Neutrophil (primary cell): ENCODE results near the gene LRRC4C.
"Not testable (repeated sequence)": the region's sequence is repeated elsewhere in the genome, so short reads cannot be mapped to it uniquely, and the experiment has no call there.

Source experiments
- H3K27ac ChIP-seq: fragments of 200-600 bp; sonication (generic); 2 replicates; pipeline ENCODE4 v1.5.1; 2016; ENCODE audit warnings: mild to moderate bottlenecking, moderate library complexity
- H3K27me3 ChIP-seq: fragments of 200-600 bp; sonication (generic); 2 replicates; pipeline ENCODE4 v1.6.0; 2016; ENCODE audit warnings: mild to moderate bottlenecking
- H3K36me3 ChIP-seq: fragments of 200-600 bp; sonication (generic); 2 replicates; pipeline ENCODE4 v1.5.1; 2017
- H3K4me1 ChIP-seq, 2 experiments: fragments of 200-600 bp in 1 of 2; sonication (generic) in 1 of 2; 1 replicate in 1 of 2; 2 replicates in 1 of 2; pipeline versions ENCODE4 v1.5.1 to v1.6.1; 2013 to 2016; ENCODE audit warnings: low read depth in 1 of 2, low read length in 1 of 2, mild to moderate bottlenecking in 1 of 2, moderate library complexity in 1 of 2; ENCODE audit not compliant: control insufficient read depth in 1 of 2, insufficient read depth in 1 of 2
- H3K4me3 ChIP-seq, 2 experiments: fragments of 200-600 bp in 1 of 2; sonication (generic) in 1 of 2; 1 replicate in 1 of 2; 2 replicates in 1 of 2; pipeline ENCODE4 v1.5.1; 2013 to 2016; ENCODE audit warnings: low read depth in 1 of 2, low read length in 1 of 2, mild to moderate bottlenecking in 1 of 2, moderate library complexity in 1 of 2
- H3K9me3 ChIP-seq: fragments of 200-600 bp; sonication (generic); 2 replicates; pipeline ENCODE4 v1.5.1; 2016
- TF ChIP-seq, protein P1 (sequence below): fragments of 200-600 bp; sonication (generic); IDR thresholded peaks from 2 replicates; pipeline ENCODE4 v1.5.1; 2016; ENCODE audit warnings: antibody characterized with exemption

Gene LRRC4C

DNA sequence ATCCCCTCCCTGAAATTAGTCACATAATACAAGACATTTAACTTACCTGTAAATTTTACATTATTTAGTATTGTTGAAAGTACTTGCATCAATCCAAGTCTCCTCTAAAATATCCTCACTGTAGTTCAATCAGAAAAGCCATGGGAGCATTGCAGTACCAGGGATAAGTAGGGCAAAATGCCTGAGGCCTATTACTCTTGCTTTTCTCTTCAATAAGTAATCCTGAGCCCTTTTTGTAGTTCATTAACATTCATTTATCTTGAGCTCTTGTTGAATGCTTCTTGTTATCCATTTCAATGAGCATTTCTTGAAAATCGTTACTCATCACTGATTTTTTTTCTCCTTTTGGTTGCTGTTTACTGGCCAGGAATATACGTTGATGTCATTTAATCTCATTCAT is 414.7 kb downstream of the LRRC4C start:
- H3K27me3 ChIP-seq = no peaks in the 10 kb centered on the region
- no peaks in the 10 kb centered on the region for H3K36me3 ChIP-seq
- TF ChIP-seq, protein P1, sequence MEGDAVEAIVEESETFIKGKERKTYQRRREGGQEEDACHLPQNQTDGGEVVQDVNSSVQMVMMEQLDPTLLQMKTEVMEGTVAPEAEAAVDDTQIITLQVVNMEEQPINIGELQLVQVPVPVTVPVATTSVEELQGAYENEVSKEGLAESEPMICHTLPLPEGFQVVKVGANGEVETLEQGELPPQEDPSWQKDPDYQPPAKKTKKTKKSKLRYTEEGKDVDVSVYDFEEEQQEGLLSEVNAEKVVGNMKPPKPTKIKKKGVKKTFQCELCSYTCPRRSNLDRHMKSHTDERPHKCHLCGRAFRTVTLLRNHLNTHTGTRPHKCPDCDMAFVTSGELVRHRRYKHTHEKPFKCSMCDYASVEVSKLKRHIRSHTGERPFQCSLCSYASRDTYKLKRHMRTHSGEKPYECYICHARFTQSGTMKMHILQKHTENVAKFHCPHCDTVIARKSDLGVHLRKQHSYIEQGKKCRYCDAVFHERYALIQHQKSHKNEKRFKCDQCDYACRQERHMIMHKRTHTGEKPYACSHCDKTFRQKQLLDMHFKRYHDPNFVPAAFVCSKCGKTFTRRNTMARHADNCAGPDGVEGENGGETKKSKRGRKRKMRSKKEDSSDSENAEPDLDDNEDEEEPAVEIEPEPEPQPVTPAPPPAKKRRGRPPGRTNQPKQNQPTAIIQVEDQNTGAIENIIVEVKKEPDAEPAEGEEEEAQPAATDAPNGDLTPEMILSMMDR = no peak
- no peak overlapping the region for H3K27ac ChIP-seq
- no peaks in the 10 kb centered on the region for H3K9me3 ChIP-seq
- no peak overlapping the region for H3K4me3 ChIP-seq
- no peaks in the 10 kb centered on the region for H3K4me1 ChIP-seq

DNA sequence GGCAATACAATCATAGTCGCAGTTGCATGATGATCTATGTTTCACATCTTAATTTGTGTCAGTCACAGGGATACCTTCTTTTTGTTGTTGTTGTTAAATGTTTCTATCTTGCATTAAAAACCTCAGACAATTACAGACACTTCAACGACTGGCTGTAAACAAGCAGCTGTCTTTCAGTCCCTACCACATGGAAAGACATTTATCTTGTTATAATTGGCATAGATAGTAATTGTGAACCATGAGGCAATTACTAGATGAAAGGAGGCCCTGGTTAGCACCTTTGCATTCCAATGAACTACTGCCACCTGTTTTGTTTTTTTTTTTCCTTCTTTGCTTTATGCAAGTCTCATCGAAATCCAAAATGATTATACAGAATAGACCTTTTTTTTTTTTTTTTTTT is 416.8 kb downstream of the LRRC4C start:
- Histone ChIP-seq H3K27me3 (no peaks in the 10 kb centered on the region), H3K27ac (no peak overlapping the region), H3K9me3 (no peaks in the 10 kb centered on the region), H3K36me3 (no peaks in the 10 kb centered on the region), H3K4me1 (no peaks in the 10 kb centered on the region), H3K4me3 (no peak overlapping the region)
- TF ChIP-seq, protein P1 = no peak

DNA sequence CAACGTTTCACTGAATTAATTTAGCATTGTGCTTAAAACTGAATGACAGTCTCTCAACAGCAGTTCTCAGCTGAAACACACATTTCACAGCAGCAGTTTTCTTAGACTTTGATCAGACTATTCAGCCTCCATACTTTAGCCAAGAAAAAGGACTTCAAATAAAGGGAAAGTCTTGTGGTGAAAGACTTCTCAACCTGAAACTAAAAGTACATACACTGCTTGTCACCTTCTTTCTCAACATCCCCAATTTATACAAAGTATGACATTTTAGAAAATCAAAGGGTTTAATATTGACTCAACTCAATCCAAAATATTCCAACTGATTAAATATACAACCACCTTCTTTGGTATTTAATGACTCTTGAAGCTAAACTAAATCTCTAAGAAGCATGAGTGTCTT is 419.0 kb downstream of the LRRC4C start:
- Histone ChIP-seq H3K4me3 (no peak overlapping the region), H3K27me3 (no peaks in the 10 kb centered on the region), H3K36me3 (no peaks in the 10 kb centered on the region), H3K9me3 (no peaks in the 10 kb centered on the region), H3K4me1 (no peaks in the 10 kb centered on the region), H3K27ac (no peak overlapping the region)
- TF ChIP-seq, protein P1 = no peak

DNA sequence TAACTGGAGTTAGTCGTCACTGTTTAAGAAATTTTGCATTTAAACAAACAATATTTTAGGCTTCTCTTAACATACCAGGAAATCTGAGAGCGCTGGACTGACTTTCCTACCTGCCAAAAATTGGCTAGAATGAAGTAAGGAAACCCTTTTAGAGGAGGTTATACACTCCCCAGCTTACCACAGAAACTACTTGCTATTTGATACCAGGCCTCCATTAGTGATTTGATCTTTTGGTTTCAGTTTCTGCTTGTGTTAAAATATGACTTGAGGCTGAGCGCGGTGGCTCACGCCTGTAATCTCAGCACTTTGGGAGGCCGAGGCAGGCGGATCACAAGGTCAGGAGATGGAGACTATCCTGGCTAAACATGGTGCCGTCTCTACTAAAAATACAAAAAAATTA is 419.9 kb downstream of the LRRC4C start:
- no peak overlapping the region for H3K27ac ChIP-seq
- no peaks in the 10 kb centered on the region for H3K36me3 ChIP-seq
- H3K4me3 ChIP-seq = no peak overlapping the region
- no peaks in the 10 kb centered on the region for H3K9me3 ChIP-seq
- H3K27me3 ChIP-seq = no peaks in the 10 kb centered on the region
- TF ChIP-seq, protein P1 = no peak
- H3K4me1 ChIP-seq = no peaks in the 10 kb centered on the region

DNA sequence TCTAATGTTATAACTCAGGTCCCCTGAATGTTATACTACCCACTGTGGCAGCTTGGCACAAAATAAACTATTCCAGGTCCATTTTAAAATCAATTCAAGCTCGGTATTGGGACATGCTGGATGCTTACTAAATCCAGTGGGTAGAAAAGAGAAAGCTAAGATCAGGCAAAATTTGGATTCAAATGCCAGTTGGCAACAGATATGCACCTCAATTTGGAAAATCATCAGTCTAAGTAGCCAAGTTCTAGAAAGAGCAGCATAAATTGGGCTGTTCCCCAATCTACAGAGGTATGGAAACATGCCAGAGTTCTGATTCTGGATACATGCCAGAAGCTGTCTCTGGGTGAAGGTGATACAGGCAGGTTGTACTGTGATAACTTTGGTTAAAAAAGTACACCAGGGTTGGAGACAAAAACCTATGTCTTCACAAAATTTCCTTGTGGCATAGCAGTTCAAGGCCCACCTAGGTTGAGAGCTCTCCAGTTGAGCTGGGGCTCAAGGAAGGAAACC is 427.8 kb downstream of the LRRC4C start:
- Histone ChIP-seq H3K4me1 (no peaks in the 10 kb centered on the region), H3K36me3 (no peaks in the 10 kb centered on the region), H3K4me3 (no peak overlapping the region), H3K27me3 (no peaks in the 10 kb centered on the region), H3K27ac (no peak overlapping the region), H3K9me3 (no peaks in the 10 kb centered on the region)
- TF ChIP-seq, protein P1 = no peak

DNA sequence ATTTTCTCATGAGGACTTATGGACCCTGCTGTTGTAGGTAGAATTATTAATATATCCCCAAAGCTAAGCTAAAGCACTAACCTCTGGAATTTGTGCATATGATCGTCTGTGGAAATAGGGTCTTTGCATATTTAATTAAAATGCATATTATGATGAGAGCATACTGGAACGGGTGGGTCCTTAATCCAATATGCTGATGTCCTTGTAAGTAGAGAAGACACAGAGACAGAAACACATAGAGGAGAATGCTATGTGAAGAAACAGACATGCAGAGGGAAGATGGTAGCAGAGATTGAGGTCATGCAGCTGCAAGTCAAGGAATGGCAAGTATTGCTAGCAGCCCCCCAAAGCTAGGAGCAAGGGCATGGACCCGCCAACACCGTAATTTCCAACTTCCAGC is 439.2 kb downstream of the LRRC4C start:
- Histone ChIP-seq H3K4me1 (no peaks in the 10 kb centered on the region), H3K4me3 (no peak overlapping the region), H3K9me3 (no peaks in the 10 kb centered on the region), H3K27me3 (no peaks in the 10 kb centered on the region), H3K27ac (no peak overlapping the region), H3K36me3 (no peaks in the 10 kb centered on the region)
- TF ChIP-seq, protein P1 = no peak

DNA sequence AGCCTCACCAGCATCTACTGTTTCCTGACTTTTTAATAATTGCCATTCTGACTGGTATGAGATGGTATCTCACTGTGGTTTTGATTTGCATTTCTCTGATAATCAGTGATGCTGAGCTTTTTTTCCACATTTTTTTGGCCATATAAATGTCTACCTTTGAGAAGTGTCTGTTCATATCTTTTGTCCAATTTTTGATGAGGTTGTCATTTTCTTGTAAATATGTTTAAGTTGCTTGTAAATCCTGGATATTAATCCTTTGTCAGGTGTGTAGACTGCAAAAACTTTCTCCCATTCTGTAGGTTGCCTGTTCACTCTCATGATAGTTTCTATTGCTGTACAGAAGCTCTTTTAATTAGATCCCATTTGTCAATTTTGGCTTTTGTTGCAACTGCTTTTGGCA is 439.8 kb downstream of the LRRC4C start:
- H3K9me3 ChIP-seq, H3K4me3 ChIP-seq, H3K4me1 ChIP-seq, H3K36me3 ChIP-seq, H3K27ac ChIP-seq, H3K27me3 ChIP-seq: not testable (repeated sequence)
